DMS153 treated with DMSO at 0.1 percent for 48 hours (cell line): ENCODE data around the gene CSF2RB.

Source experiments
- DNase-seq: peaks from one replicate; lab custom pipeline; 2025; ENCODE audit not compliant: unreplicated experiment; lab: John Stamatoyannopoulos, UW

The CSF2RB gene

GRCh38 chr22:36918586-36919284 lies 5.3 kb downstream of the CSF2RB start:
- no peak for DNase-seq

- DNase-seq: no peak
These were observed 8.1 kb downstream of the CSF2RB start for GRCh38 chr22:36921309-36922104.

GRCh38 chr22:36922105-36922608 lies 8.7 kb downstream of the CSF2RB start:
- no peak for DNase-seq

- DNase-seq: no peak
These were observed 9.3 kb downstream of the CSF2RB start for GRCh38 chr22:36922711-36923110.

- DNase-seq: no peak
These were observed 9.8 kb downstream of the CSF2RB start for GRCh38 chr22:36923131-36923788.

- DNase-seq: no peak
These were observed 10.8 kb downstream of the CSF2RB start for GRCh38 chr22:36924151-36924698.

- no peak for DNase-seq
These were observed 12.2 kb downstream of the CSF2RB start for GRCh38 chr22:36925388-36926290.

- DNase-seq: no peak
These were observed 12.9 kb downstream of the CSF2RB start for GRCh38 chr22:36926309-36926708.

GRCh38 chr22:36926721-36927435 lies 13.4 kb downstream of the CSF2RB start:
- DNase-seq: no peak

GRCh38 chr22:36927671-36928070 lies 14.2 kb downstream of the CSF2RB start:
- DNase-seq: no peak

GRCh38 chr22:36928196-36928595 lies 14.8 kb downstream of the CSF2RB start:
- DNase-seq: no peak

GRCh38 chr22:36928786-36929535 lies 15.5 kb downstream of the CSF2RB start:
- no peak for DNase-seq

GRCh38 chr22:36929621-36930020 lies 16.2 kb downstream of the CSF2RB start:
- DNase-seq: no peak

- no peak for DNase-seq
These were observed 16.9 kb downstream of the CSF2RB start for GRCh38 chr22:36930041-36930935.

GRCh38 chr22:36931446-36931845 lies 18.0 kb downstream of the CSF2RB start:
- DNase-seq: no peak

- DNase-seq: no peak
These were observed 20.4 kb downstream of the CSF2RB start for GRCh38 chr22:36933629-36934417.
